ENCODE results near the gene CDHR3. TPM values are rescaled to one million over a fixed set of nuclear protein-coding genes. Genes with fewer than 3 reads are reported as not detected.
A peak's percentile ranks its signal among the peaks of the same experiment; 100 is the strongest.

The CDHR3 gene
- total RNA-seq, 1 donor from 2014 or later = 50.8 TPM

- H3K27ac Mint-ChIP-seq (ENCODE audit: unreplicated experiment) = peak overlapping the region; percentile 68
- peaks cover 13% of the 10 kb centered on the region for H3K4me1 Mint-ChIP-seq (ENCODE audit: low read depth, unreplicated experiment)
- DNase-seq = no peak
- H3K36me3 Mint-ChIP-seq (ENCODE audit: unreplicated experiment) = no peaks in the 10 kb centered on the region
- H3K9me3 Mint-ChIP-seq (ENCODE audit: unreplicated experiment) = no peaks in the 10 kb centered on the region
- TF ChIP-seq CTCF (IDR thresholded peaks at IDR 0.05; ENCODE audit: partially characterized antibody, unreplicated experiment) = no peak
- H3K4me3 Mint-ChIP-seq (ENCODE audit: unreplicated experiment) = no peak overlapping the region
- H3K27me3 Mint-ChIP-seq (ENCODE audit: unreplicated experiment) = peaks cover 1% of the 10 kb centered on the region
These were observed 58.3 kb downstream of the CDHR3 start for GRCh38 chr7:106021151-106022067.

- H3K27ac Mint-ChIP-seq (ENCODE audit: unreplicated experiment) = no peak overlapping the region
- no peak for DNase-seq
- no peak for TF ChIP-seq CTCF (IDR thresholded peaks at IDR 0.05; ENCODE audit: partially characterized antibody, unreplicated experiment)
- H3K36me3 Mint-ChIP-seq (ENCODE audit: unreplicated experiment) = no peaks in the 10 kb centered on the region
- H3K27me3 Mint-ChIP-seq (ENCODE audit: unreplicated experiment) = peaks cover 1% of the 10 kb centered on the region
- no peaks in the 10 kb centered on the region for H3K9me3 Mint-ChIP-seq (ENCODE audit: unreplicated experiment)
- H3K4me1 Mint-ChIP-seq (ENCODE audit: low read depth, unreplicated experiment) = peaks cover 11% of the 10 kb centered on the region
- H3K4me3 Mint-ChIP-seq (ENCODE audit: unreplicated experiment) = no peak overlapping the region
These were observed 59.2 kb downstream of the CDHR3 start for GRCh38 chr7:106022193-106022821.

DNA sequence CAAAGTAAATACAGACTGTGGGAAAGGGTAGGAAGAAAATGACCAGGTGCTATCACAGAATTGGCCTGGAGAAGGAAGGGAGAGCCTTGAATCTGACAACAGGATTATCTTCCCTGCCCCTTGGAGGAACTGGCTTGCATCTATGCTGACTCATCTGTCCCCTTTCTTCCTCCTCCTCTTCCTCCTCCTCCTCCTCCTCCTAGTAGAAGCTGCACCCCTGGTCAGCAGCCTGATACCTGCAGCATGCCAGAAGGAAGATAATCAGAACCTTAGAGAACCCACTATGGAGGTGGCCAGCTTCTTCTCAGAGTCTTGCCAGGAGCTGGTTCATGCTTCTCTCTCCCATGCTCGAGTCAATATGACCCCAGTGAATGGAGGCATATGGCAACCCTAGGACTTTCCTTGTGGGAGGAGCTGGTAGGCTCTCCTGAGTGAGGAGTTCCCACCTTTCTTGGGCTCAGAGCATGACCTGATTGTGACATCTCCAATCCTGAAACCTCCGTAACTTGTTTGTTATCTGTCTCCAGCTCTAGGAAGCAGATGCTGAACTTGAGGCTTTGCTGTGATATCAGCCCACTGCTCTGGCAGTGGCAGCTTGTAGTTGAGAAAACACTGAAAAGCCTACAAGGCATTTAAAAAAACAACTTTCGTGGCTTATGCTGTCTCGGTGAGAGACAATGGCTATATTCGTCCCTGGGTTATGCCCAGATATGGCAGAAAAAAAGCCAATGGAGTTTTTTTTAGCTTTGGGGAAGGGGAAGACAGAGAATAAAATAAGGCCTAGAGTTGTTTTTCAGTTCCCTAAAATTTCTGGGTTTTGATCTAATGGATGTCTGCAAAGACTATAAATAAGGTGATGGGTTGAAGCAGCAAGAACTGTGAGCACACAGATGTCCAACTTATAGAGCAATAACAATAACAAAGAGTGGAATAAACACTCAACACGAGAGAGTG, 60.6 kb downstream of the CDHR3 start:
- peaks cover 11% of the 10 kb centered on the region for H3K4me1 Mint-ChIP-seq (ENCODE audit: low read depth, unreplicated experiment)
- H3K27ac Mint-ChIP-seq (ENCODE audit: unreplicated experiment) = no peak overlapping the region
- no peak for TF ChIP-seq CTCF (IDR thresholded peaks at IDR 0.05; ENCODE audit: partially characterized antibody, unreplicated experiment)
- peaks cover 1% of the 10 kb centered on the region for H3K27me3 Mint-ChIP-seq (ENCODE audit: unreplicated experiment)
- DNase-seq = no peak
- no peaks in the 10 kb centered on the region for H3K9me3 Mint-ChIP-seq (ENCODE audit: unreplicated experiment)
- H3K4me3 Mint-ChIP-seq (ENCODE audit: unreplicated experiment) = no peak overlapping the region
- H3K36me3 Mint-ChIP-seq (ENCODE audit: unreplicated experiment) = no peaks in the 10 kb centered on the region

DNA sequence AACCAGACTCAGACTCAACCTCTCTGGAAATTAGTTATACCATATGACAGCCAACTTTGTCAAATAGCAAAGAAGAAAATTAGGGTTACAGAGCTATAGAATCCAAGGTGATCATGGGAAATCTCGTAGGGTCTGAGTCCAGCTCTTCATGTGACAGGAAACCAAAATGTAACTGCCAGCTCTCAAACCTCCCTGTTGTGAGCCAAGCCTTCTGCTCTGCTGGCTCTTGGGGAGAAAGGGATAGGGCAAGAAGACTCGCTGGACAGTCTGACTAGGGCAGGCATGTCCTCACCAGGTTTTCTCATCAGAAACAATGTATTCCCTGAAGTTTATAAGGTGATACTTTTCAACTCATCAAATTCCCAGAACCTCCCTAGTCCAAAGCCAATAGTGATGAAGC, 63.0 kb downstream of the CDHR3 start:
- no peaks in the 10 kb centered on the region for H3K9me3 Mint-ChIP-seq (ENCODE audit: unreplicated experiment)
- no peaks in the 10 kb centered on the region for H3K36me3 Mint-ChIP-seq (ENCODE audit: unreplicated experiment)
- H3K4me1 Mint-ChIP-seq (ENCODE audit: low read depth, unreplicated experiment) = peaks cover 16% of the 10 kb centered on the region
- peaks cover 5% of the 10 kb centered on the region for H3K27me3 Mint-ChIP-seq (ENCODE audit: unreplicated experiment)
- no peak overlapping the region for H3K4me3 Mint-ChIP-seq (ENCODE audit: unreplicated experiment)
- no peak for TF ChIP-seq CTCF (IDR thresholded peaks at IDR 0.05; ENCODE audit: partially characterized antibody, unreplicated experiment)
- H3K27ac Mint-ChIP-seq (ENCODE audit: unreplicated experiment) = no peak overlapping the region
- DNase-seq = no peak
